ENCODE measurements around the gene EPB41L3. TPM values are rescaled to one million over a fixed set of nuclear protein-coding genes. Genes with fewer than 3 reads are reported as not detected.

The EPB41L3 gene
- total and polyA plus RNA-seq, 10 of the 15 experiments (the other 5 are each of a cell fraction or from before 2014, with no cell fraction given) = 0.11 to 0.69 (median 0.23) TPM; not detected in 6

- peaks cover 0 to 1% of the 10 kb centered on the region in 2 experiments; a peak in 2 of 4 replicates for H3K27me3 ChIP-seq (replicated peaks in 1 of 2; ENCODE audit: control insufficient read depth in 2 of 2, insufficient read depth in 2 of 2, low read length in 1 of 2)
- DNase-seq (ENCODE audit: low read depth, low spot score) (no peak), FAIRE-seq (peak; percentile 44), ATAC-seq (peak; percentile 49)
- no TSS peak for BruUV-seq (replicated peaks)
- POLR2A ChIA-PET = no interaction called here
- no peaks in the 10 kb centered on the region for H4K20me1 ChIP-seq (ENCODE audit: control insufficient read depth, insufficient read depth)
- RAD21 ChIA-PET (ENCODE audit: unreplicated experiment) = no interaction called here
- H3K9ac ChIP-seq (ENCODE audit: control insufficient read depth, insufficient read depth, low read length) = no peak overlapping the region
- H2AFZ ChIP-seq (ENCODE audit: control insufficient read depth, low read depth, low read length) = no peak overlapping the region
- no peak overlapping the region for H3K4me3 ChIP-seq
- CTCF ChIA-PET = no interaction called here
- H3K4me1 ChIP-seq (ENCODE audit: control insufficient read depth, insufficient read depth, low read length) = no peaks in the 10 kb centered on the region
- no peak for TF ChIP-seq ZNF592 (IDR thresholded peaks at IDR 0.05)
- peak; percentile 45; the same call in 1 of the 2 replicates for TF ChIP-seq SPI1 (IDR thresholded peaks at IDR 0.05; ENCODE audit: borderline replicate concordance, insufficient read depth, low read depth, low read length)
- no peaks in the 10 kb centered on the region for H3K79me2 ChIP-seq (ENCODE audit: control insufficient read depth, insufficient read depth, low read length)
- no peaks in the 10 kb centered on the region for H3K36me3 ChIP-seq (ENCODE audit: control insufficient read depth in 2 of 2, insufficient read depth in 2 of 2, low read length in 1 of 2)
- WGBS (ENCODE audit: insufficient coverage, insufficient replicate concordance, low lambda C conversion rate, missing lambda C conversion rate) = 2% methylated on average over 4 of the region's 4 CpGs
- SMC1A ChIA-PET (ENCODE audit: uncharacterized antibody, unreplicated experiment) = no interaction called here
- no peak overlapping the region for H3K4me2 ChIP-seq (ENCODE audit: control insufficient read depth, insufficient read depth)
- intact Hi-C loops (cut with micrococcal nuclease; ENCODE audit: unreplicated experiment) (loop anchor here (10.0 kb wide), 1 partner anchor 370 kb away; no protein-coding TSS in a partner anchor), in situ Hi-C loops (cut with MboI) (no loop called here)
- H3K9me3 ChIP-seq (replicated peaks; ENCODE audit: control insufficient read depth, insufficient read depth, low read length) = no peaks in the 10 kb centered on the region
- H3K27ac ChIP-seq (ENCODE audit: control insufficient read depth, insufficient read depth) = no peak overlapping the region
Measured at GRCh38 chr18:5444847-5445246, 99.0 kb downstream of the EPB41L3 start.

- H3K27ac ChIP-seq (ENCODE audit: control insufficient read depth, insufficient read depth) = no peak overlapping the region
- H3K9me3 ChIP-seq (replicated peaks; ENCODE audit: control insufficient read depth, insufficient read depth, low read length) = no peaks in the 10 kb centered on the region
- RAD21 ChIA-PET (ENCODE audit: unreplicated experiment) = no interaction called here
- no peak overlapping the region for H2AFZ ChIP-seq (ENCODE audit: control insufficient read depth, low read depth, low read length)
- FAIRE-seq (no peak), DNase-seq (ENCODE audit: low read depth, low spot score) (no peak), ATAC-seq (no peak)
- WGBS (ENCODE audit: insufficient coverage, insufficient replicate concordance, low lambda C conversion rate, missing lambda C conversion rate) = 35% methylated on average over 3 of the region's 3 CpGs
- no peak for TF ChIP-seq SMC3 (IDR thresholded peaks at IDR 0.05; ENCODE audit: borderline replicate concordance, low read length)
- no peak for TF ChIP-seq MTA3 (IDR thresholded peaks at IDR 0.05; ENCODE audit: borderline replicate concordance, low read length)
- TF ChIP-seq TCF7 (IDR thresholded peaks at IDR 0.05; ENCODE audit: borderline replicate concordance) = no peak
- no peak for TF ChIP-seq KLF5 (IDR thresholded peaks at IDR 0.05; ENCODE audit: partially characterized antibody)
- no peak for TF ChIP-seq JUND (IDR thresholded peaks at IDR 0.05; ENCODE audit: low read depth, low read length)
- TF ChIP-seq STAT1 (conservative IDR thresholded peaks at IDR 0.05) = no peak
- no peak overlapping the region for H3K4me2 ChIP-seq (ENCODE audit: control insufficient read depth, insufficient read depth)
- CTCF ChIA-PET = no interaction called here
- H4K20me1 ChIP-seq (ENCODE audit: control insufficient read depth, insufficient read depth) = no peaks in the 10 kb centered on the region
- in situ Hi-C loops (cut with MboI) (no loop called here), intact Hi-C loops (cut with micrococcal nuclease; ENCODE audit: unreplicated experiment) (loop anchor here (10.0 kb wide), 1 partner anchor 369 kb away; no protein-coding TSS in a partner anchor)
- POLR2A ChIA-PET = no interaction called here
- no peaks in the 10 kb centered on the region for H3K36me3 ChIP-seq (ENCODE audit: control insufficient read depth in 2 of 2, insufficient read depth in 2 of 2, low read length in 1 of 2)
- BruUV-seq (replicated peaks) = no TSS peak
- SMC1A ChIA-PET (ENCODE audit: uncharacterized antibody, unreplicated experiment) = no interaction called here
- H3K9ac ChIP-seq (ENCODE audit: control insufficient read depth, insufficient read depth, low read length) = no peak overlapping the region
- H3K79me2 ChIP-seq (ENCODE audit: control insufficient read depth, insufficient read depth, low read length) = no peaks in the 10 kb centered on the region
- H3K4me3 ChIP-seq = no peak overlapping the region
- peaks cover 0 to 1% of the 10 kb centered on the region in 2 experiments; a peak in 2 of 4 replicates for H3K27me3 ChIP-seq (replicated peaks in 1 of 2; ENCODE audit: control insufficient read depth in 2 of 2, insufficient read depth in 2 of 2, low read length in 1 of 2)
- H3K4me1 ChIP-seq (ENCODE audit: control insufficient read depth, insufficient read depth, low read length) = no peaks in the 10 kb centered on the region
Measured at GRCh38 chr18:5444269-5444668, 99.5 kb downstream of the EPB41L3 start.

Data from GM12878 (cell line).